Breast epithelium (tissue), 3 donors: Measurements from ENCODE around the gene CHKA.

Experiments
- POLR2AphosphoS5 ChIP-seq, 3 donors: sonication (generic); formaldehyde crosslinking; IDR thresholded peaks; one replicate each; pipeline ENCODE4 v1.6.1; 2017; ENCODE audit warnings: antibody characterized with exemption in 3 of 3
- TF ChIP-seq, protein P1 (sequence below), 3 donors: fragments of 450-650 bp; IDR thresholded peaks; one replicate each; pipeline ENCODE4 v1.5.1; 2016 to 2017; ENCODE audit warnings: antibody characterized with exemption in 3 of 3, mild to moderate bottlenecking in 3 of 3, moderate library complexity in 3 of 3

DNA sequence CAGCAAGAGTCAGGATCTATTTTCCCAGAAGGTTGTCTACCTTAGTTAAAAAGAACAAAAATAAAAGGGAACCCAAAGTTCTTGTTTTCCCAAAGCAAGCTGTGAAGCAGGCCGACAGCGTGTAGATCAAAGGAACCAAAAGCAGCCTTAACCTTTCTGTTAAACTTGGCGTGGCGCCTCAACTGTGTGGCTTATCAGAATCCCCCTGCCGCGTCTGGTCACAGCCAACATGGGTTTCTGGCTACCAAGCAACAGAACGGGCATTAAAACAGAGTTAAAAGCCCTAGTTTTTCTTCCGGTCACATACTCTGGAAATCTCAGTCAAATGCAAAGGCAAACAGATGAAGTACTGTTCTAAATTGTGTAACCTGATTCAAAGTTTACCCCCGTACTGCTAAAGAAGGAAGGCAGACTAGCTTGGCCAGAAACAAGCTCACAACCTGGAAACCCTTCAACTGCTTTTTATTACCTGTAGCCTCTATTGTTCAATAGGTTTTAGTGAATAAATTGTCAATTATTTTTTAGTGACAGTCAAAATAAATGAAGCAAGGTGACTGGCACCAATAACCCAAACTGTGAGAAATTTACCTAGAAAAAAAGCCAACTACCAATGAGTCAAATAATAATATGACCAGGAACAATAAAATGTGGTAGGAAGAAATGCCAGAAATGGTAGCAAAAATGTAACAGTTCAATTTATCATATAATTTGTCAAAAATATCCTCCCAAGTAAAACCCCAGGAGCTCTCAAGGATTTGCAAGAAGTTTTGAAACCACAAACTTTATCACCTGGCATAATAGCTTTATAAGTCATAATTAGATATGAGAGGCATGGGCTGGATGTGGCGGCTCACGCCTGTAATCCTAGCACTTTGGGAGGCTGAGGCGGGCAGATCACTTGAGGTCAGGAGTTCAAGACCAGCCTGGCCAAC lies 21.4 kb downstream of the CHKA start:
- TF ChIP-seq POLR2AphosphoS5 (IDR thresholded peaks at IDR 0.05): no peak
- TF ChIP-seq, protein P1, sequence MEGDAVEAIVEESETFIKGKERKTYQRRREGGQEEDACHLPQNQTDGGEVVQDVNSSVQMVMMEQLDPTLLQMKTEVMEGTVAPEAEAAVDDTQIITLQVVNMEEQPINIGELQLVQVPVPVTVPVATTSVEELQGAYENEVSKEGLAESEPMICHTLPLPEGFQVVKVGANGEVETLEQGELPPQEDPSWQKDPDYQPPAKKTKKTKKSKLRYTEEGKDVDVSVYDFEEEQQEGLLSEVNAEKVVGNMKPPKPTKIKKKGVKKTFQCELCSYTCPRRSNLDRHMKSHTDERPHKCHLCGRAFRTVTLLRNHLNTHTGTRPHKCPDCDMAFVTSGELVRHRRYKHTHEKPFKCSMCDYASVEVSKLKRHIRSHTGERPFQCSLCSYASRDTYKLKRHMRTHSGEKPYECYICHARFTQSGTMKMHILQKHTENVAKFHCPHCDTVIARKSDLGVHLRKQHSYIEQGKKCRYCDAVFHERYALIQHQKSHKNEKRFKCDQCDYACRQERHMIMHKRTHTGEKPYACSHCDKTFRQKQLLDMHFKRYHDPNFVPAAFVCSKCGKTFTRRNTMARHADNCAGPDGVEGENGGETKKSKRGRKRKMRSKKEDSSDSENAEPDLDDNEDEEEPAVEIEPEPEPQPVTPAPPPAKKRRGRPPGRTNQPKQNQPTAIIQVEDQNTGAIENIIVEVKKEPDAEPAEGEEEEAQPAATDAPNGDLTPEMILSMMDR (IDR thresholded peaks at IDR 0.05): no peak
